SK-N-SH treated with all-trans-retinoic acid at 6 μM for 48 hours (cell line): ENCODE data around the gene NINJ1.

Source experiments
- ZNF8 ChIP-seq: fragments of 450-650 bp; formaldehyde crosslinking; IDR thresholded peaks from 2 replicates; pipeline ENCODE4 v1.5.0; 2020; ENCODE audit warnings: mild to moderate bottlenecking, moderate library complexity
- TF ChIP-seq, protein P1 (sequence below): fragments of 250-450 bp; sonication (Bioruptor Pico); IDR thresholded peaks from 2 replicates; pipeline ENCODE4 v1.8.0; 2021; ENCODE audit warnings: low read depth, mild to moderate bottlenecking, moderate library complexity, borderline replicate concordance

DNA sequence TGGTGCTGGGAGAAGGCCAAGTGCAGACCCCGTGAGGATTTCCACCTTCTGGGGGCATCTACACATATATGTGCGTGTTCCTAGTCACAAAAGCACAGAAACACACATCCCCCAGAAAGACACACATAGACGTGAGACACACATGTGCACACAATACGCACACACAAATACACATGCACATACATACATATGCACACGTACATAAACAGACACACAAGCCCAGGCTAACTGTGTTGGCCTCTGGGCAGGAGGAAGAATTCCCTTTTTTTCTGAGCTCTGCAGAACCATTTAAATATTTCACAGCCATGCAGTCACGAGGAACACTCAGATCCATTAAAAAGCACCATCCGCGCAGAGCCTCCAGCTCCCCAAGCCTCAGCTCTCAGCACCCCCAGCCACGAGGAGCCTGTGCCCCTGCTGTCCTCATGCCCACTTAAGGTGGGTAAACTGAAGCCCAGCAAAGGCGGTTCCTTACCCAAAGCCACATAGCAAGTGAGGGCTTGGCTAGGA lies 5.3 kb downstream of the NINJ1 start:
- TF ChIP-seq, protein P1, sequence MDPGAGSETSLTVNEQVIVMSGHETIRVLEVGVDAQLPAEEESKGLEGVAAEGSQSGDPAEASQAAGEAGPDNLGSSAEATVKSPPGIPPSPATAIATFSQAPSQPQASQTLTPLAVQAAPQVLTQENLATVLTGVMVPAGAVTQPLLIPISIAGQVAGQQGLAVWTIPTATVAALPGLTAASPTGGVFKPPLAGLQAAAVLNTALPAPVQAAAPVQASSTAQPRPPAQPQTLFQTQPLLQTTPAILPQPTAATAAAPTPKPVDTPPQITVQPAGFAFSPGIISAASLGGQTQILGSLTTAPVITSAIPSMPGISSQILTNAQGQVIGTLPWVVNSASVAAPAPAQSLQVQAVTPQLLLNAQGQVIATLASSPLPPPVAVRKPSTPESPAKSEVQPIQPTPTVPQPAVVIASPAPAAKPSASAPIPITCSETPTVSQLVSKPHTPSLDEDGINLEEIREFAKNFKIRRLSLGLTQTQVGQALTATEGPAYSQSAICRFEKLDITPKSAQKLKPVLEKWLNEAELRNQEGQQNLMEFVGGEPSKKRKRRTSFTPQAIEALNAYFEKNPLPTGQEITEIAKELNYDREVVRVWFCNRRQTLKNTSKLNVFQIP (CRISPR knock-in tag): no peak
- no peak for TF ChIP-seq ZNF8 (CRISPR knock-in tag)
